HG03342 (cell line): Measurements from ENCODE around the gene PCDHA1.
"Not testable (repeated sequence)": the region's sequence is repeated elsewhere in the genome, so short reads cannot be mapped to it uniquely, and the experiment has no call there.

Source experiments
- ATAC-seq: cut with Tn5 transposase; IDR thresholded peaks from one replicate; pipeline ENCODE4 v1.9.1; 2021; ENCODE audit warnings: mild to moderate bottlenecking, moderate library complexity; ENCODE audit not compliant: unreplicated experiment

The PCDHA1 gene

DNA sequence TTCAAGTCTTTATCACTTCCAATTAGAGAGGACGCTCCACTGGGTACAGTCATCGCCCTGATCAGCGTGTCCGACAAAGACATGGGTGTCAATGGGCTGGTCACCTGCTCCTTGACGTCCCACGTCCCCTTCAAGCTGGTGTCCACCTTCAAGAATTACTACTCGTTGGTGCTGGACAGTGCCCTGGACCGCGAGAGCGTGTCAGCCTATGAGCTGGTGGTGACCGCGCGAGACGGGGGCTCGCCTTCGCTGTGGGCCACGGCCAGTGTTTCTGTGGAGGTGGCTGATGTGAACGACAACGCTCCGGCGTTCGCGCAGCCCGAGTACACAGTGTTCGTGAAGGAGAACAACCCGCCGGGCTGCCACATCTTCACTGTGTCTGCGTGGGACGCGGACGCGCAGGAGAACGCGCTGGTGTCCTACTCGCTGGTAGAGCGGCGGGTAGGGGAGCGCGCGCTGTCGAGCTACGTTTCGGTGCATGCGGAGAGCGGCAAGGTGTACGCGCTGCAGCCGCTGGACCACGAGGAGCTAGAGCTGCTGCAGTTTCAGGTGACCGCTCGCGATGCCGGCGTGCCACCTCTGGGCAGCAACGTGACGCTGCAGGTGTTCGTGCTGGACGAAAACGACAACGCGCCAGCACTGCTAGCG, 22.4 kb downstream of the PCDHA1 start:
- not testable (repeated sequence) for ATAC-seq

DNA sequence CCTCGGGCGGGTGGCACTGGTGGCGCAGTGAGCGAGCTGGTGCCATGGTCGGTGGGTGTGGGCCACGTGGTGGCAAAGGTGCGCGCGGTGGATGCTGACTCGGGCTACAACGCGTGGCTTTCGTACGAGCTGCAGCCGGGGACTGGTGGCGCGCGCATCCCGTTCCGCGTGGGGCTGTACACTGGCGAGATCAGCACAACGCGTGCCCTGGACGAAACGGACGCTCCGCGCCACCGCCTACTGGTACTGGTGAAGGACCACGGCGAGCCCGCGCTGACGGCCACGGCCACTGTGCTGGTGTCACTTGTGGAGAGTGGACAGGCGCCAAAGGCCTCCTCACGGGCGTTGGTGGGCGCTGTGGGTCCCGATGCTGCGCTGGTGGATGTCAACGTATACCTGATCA, 22.9 kb downstream of the PCDHA1 start:
- ATAC-seq, result no peak

DNA sequence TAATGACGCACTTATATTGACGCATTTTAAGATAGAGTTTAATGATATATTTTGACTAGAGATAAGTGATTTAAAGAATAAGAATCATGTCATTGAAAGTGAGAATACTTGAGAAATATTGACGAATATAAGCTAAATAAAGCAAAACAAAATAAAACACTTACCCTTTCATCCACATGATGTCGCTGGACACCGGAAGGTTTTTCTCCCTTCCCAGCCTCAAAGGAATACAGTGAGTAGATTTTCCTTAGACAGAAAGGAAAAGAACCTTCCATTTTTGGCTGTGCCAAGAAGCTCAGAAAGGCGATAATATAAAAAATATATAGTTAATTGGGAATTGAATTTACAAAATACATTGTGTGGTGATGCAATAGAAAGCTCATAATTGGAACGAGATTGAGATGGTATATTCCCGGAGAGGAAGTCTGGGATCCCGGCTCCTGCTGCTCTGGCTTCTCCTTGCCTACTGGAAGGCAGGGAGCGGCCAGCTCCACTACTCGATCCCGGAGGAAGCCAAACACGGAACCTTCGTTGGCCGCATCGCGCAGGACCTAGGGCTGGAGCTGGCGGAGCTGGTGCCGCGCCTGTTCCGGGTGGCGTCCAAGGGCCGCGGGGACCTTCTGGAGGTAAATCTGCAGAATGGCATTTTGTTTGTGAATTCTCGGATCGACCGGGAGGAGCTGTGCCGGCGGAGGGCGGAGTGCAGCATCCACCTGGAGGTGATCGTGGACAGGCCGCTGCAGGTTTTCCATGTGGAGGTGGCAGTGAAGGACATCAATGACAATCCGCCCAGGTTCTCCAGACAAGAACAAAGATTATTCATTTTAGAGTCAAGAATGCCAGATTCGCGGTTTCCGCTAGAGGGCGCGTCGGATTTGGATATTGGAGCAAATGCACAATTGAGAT, 35.7 kb downstream of the PCDHA1 start, which contains the start of gene PCDHA5:
Gene PCDHA5, plus strand, starts transcription at position 239 of the 906 bp plus-strand sequence.
- ATAC-seq, result no peak

DNA sequence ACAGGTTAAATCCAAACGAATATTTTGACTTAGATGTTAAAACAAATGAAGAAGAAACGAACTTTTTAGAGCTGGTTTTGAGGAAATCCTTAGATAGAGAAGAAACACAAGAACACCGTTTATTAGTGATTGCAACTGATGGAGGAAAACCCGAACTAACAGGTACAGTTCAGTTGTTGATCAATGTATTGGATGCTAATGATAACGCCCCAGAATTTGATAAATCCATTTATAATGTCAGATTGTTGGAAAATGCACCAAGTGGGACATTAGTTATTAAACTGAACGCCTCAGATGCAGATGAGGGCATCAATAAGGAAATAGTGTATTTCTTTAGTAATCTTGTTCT, 36.3 kb downstream of the PCDHA1 start:
- ATAC-seq, result no peak

DNA sequence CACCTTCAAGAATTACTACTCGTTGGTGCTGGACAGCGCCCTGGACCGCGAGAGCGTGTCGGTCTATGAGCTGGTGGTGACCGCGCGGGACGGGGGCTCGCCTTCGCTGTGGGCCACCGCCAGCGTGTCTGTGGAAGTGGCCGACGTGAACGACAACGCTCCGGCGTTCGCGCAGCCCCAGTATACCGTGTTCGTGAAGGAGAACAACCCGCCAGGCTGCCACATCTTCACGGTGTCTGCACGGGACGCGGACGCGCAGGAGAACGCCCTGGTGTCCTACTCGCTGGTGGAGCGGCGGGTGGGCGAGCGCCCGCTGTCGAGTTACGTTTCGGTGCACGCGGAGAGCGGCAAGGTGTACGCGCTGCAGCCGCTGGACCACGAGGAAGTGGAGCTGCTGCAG, 37.0 kb downstream of the PCDHA1 start:
- ATAC-seq, result not testable (repeated sequence)

DNA sequence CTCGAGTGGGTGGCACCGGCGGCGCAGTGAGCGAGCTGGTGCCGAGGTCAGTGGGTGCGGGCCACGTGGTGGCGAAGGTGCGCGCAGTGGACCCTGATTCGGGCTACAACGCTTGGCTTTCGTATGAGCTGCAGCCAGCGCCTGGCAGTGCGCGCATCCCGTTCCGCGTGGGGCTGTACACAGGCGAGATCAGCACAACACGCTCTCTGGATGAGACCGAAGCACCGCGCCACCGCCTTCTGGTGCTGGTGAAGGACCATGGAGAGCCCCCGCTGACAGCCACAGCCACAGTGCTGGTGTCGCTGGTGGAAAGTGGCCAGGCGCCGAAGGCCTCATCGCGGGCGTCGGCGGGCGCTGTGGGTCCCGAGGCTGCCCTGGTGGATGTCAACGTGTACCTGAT, 37.5 kb downstream of the PCDHA1 start:
- ATAC-seq, result no peak

DNA sequence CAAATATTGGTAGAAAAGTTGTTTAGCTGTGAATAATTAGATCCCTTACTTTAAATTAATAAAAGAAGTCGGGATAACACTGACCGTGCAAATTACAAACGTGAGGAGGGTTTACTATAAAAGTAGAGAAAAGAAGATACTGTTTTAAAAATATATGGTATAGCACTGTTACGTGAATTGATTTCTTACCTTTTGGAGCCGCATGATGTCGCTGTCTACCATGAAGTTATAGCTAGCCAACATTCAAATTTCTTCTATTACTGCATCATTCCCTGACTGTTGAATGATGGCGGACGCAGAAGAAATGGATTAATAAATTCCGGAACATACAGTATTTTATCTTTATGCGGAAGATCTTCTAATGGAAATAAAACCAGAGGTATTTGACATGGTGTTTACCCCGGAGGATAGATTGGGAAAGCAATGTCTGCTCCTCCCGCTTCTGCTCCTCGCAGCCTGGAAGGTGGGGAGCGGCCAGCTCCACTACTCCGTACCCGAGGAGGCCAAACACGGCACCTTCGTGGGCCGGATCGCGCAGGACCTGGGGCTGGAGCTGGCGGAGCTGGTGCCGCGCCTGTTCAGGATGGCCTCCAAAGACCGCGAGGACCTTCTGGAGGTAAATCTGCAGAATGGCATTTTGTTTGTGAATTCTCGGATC, 41.9 kb downstream of the PCDHA1 start, which contains the start of gene PCDHA6:
Gene PCDHA6, plus strand, starts transcription at position 257 of the 658 bp plus-strand sequence. Its CDS starts 132 bp downstream, at position 389.
- ATAC-seq, result no peak

DNA sequence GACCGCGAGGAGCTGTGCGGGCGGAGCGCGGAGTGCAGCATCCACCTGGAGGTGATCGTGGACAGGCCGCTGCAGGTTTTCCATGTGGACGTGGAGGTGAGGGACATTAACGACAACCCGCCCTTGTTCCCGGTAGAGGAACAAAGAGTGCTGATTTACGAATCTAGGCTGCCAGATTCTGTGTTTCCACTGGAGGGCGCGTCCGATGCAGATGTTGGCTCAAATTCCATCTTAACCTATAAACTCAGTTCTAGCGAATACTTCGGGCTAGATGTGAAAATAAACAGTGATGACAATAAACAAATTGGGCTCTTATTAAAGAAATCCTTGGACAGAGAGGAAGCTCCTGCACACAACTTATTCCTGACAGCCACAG, 42.4 kb downstream of the PCDHA1 start:
- ATAC-seq, result no peak

DNA sequence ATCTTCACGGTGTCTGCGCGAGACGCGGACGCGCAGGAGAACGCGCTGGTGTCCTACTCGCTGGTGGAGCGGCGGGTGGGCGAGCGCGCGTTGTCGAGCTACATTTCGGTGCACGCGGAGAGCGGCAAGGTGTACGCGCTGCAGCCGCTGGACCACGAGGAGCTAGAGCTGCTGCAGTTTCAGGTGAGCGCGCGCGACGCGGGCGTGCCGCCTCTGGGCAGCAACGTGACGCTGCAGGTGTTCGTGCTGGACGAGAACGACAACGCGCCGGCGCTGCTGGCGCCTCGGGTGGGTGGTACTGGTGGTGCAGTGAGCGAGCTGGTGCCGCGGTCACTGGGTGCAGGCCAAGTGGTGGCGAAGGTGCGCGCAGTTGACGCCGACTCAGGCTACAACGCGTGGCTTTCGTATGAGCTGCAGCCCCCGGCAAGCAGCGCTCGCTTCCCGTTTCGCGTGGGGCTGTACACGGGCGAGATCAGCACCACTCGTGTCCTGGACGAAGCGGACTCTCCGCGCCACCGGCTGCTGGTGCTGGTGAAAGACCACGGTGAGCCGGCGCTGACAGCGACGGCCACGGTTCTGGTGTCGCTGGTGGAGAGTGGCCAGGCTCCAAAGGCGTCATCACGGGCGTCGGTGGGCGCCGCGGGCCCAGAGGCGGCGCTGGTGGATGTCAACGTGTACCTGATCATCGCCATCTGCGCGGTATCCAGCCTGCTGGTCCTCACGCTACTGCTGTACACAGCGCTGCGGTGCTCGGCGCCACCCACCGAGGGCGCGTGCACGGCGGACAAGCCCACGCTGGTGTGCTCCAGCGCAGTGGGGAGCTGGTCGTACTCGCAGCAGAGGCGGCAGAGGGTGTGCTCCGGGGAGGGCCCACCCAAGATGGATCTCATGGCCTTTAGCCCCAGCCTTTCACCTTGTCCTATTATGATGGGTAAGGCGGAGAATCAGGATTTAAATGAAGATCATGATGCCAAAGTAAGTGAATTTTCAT, 43.9 kb downstream of the PCDHA1 start:
- ATAC-seq, result not testable (repeated sequence)

DNA sequence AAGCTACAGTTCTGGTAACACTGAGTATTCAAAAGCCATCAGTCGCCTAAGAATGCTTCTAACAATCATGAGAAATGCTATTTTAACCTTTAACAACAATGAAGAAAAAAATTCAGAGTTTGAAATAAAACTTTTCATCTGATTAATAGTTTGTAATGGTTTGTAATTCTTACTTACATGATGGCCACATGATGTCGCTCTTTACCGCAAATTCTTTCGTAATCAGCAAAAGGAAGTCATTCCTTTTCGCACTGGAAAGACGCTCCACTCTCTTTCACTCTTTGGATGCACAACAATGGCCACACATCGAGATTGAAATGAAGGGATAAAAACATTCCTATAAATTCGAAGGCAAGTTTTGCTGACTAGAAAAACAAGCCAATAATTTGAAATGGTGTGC, 48.1 kb downstream of the PCDHA1 start, which contains the start of gene PCDHA7:
Gene PCDHA7, plus strand, starts transcription at position 277 of the 400 bp plus-strand sequence. Its CDS starts 115 bp downstream, at position 392.
- no peak for ATAC-seq

DNA sequence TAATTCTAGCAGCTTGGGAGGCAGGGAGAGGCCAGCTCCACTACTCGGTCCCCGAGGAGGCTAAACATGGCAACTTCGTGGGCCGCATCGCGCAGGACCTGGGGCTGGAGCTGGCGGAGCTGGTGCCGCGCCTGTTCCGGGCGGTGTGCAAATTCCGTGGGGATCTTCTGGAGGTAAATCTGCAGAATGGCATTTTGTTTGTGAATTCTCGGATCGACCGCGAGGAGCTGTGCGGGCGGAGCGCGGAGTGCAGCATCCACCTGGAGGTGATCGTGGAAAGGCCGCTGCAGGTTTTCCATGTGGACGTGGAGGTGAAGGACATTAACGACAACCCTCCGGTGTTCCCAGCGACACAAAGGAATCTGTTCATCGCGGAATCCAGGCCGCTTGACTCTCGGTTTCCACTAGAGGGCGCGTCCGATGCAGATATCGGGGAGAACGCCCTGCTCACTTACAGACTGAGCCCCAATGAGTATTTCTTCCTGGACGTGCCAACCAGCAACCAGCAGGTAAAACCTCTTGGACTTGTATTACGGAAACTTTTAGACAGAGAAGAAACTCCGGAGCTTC, 48.6 kb downstream of the PCDHA1 start:
- not testable (repeated sequence) for ATAC-seq

DNA sequence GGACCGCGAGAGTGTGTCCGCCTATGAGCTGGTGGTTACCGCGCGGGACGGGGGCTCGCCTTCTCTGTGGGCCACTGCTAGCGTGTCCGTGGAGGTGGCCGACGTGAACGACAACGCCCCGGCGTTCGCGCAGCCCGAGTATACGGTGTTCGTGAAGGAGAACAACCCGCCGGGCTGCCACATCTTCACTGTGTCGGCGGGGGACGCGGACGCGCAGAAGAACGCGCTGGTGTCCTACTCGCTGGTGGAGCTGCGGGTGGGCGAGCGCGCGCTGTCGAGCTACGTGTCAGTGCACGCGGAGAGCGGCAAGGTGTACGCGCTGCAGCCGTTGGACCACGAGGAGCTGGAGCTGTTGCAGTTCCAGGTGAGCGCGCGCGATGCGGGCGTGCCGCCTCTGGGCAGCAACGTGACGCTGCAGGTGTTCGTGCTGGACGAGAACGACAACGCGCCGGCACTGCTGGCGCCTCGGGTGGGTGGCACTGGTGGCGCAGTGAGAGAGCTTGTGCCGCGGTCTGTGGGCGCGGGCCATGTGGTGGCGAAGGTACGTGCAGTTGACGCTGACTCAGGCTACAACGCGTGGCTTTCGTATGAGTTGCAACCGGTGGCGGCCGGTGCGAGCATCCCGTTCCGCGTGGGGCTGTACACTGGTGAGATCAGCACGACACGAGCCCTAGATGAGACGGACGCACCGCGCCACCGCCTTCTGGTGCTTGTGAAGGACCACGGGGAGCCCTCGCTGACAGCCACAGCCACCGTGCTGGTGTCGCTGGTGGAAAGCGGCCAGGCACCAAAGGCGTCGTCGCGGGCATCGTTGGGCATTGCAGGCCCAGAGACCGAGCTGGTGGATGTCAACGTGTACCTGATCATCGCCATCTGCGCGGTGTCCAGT, 49.9 kb downstream of the PCDHA1 start:
- ATAC-seq, result no peak

DNA sequence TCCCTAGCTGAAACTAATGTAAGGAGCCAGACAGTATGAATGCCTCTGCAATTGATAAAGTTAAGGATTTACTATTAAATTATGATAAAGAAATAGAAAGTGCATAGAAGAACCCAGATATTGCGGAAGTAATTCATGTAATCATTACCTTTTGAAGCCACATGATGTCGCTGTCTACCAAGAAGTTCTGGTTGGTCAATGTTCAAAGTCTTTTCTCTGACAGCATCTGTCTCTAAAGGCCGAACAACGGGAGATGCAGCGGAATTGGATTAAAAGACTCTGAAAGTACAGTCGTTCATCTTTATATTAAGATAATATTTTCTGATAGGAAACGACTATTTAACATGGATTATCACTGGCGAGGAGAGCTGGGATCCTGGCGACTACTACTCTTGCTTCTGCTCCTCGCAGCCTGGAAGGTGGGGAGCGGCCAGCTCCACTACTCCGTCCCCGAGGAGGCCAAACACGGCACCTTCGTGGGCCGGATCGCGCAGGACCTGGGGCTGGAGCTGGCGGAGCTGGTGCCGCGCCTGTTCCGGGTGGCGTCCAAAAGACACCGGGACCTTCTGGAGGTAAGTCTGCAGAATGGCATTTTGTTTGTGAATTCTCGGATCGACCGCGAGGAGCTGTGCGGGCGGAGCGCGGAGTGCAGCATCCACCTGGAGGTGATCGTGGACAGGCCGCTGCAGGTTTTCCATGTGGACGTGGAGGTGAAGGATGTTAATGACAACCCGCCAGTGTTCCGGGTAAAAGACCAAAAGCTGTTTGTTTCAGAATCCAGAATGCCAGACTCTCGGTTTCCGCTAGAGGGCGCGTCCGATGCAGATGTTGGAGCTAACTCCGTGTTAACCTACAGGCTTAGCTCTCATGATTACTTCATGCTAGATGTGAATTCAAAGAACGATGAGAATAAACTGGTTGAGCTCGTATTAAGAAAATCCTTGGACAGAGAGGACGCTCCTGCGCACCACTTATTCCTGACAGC, 55.3 kb downstream of the PCDHA1 start, which contains the start of gene PCDHA8:
Gene PCDHA8, plus strand, starts transcription at position 210 of the 985 bp plus-strand sequence. Its CDS starts 135 bp downstream, at position 345.
- ATAC-seq, result no peak

DNA sequence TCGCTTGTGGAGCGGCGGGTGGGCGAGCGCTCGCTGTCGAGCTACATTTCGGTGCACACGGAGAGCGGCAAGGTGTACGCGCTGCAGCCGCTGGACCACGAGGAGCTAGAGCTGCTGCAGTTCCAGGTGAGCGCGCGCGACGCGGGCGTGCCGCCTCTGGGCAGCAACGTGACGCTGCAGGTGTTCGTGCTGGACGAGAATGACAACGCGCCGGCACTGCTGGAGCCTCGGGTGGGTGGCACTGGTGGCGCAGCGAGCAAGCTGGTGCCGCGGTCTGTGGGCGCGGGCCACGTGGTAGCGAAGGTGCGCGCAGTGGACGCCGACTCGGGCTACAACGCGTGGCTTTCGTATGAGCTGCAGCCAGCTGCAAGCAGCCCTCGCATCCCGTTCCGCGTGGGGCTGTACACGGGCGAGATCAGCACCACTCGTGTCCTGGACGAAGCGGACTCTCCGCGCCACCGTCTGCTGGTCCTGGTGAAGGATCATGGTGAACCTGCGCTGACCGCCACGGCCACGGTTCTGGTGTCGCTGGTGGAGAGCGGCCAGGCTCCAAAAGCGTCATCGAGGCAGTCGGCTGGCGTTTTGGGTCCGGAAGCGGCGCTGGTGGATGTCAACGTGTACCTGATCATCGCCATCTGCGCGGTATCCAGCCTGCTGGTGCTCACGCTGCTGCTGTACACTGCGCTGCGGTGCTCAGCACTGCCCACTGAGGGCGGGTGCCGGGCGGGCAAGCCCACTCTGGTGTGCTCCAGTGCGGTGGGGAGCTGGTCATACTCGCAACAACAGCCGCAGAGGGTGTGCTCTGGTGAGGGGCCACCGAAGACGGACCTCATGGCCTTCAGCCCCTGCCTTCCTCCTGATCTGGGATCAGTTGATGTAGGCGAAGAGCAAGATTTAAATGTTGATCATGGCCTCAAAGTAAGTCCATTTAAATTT, 57.1 kb downstream of the PCDHA1 start:
- no peak for ATAC-seq

DNA sequence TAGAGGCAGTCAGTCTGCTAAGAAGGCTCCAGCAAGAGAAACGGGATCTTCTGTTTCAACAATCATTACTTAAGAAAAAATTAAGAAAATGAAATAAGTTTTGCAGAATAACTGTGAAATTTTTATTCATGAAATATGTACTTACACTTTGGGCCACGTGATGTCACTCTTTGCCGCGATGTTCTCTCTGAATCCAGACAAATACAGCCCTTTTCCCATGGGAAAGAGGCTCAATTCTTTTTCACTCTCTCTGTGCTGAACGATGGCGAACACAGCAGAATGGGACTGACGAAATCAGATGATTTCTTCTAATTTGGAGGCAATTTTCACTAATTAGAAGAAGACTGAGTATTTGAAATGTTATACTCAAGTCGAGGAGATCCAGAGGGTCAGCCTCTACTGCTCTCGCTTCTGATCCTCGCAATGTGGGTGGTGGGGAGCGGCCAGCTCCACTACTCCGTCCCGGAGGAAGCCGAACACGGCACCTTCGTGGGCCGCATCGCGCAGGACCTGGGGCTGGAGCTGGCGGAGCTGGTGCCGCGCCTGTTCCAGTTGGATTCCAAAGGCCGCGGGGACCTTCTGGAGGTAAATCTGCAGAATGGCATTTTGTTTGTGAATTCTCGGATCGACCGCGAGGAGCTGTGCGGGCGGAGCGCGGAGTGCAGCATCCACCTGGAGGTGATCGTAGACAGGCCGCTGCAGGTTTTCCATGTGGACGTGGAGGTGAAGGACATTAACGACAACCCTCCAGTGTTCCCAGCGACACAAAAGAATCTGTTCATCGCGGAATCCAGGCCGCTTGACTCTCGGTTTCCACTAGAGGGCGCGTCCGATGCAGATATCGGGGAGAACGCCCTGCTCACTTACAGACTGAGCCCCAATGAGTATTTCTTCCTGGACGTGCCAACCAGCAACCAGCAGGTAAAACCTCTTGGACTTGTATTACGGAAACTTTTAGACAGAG, 62.5 kb downstream of the PCDHA1 start, which contains the start of gene PCDHA9:
Gene PCDHA9, plus strand, starts transcription at position 244 of the 964 bp plus-strand sequence. Its CDS starts 114 bp downstream, at position 358.
- ATAC-seq, result not testable (repeated sequence)
